Psoas muscle (tissue), 8 donors: ENCODE measurements around the gene MEF2B. TPM values are rescaled to one million over a fixed set of nuclear protein-coding genes. Genes with fewer than 3 reads are reported as not detected.
A peak's percentile ranks its signal among the peaks of the same experiment; 100 is the strongest.
"Not testable (repeated sequence)": the region's sequence is repeated elsewhere in the genome, so short reads cannot be mapped to it uniquely, and the experiment has no call there.

ENCODE experiments used
- ATAC-seq, 4 donors: fragments of 200-7000 bp; cut with Tn5 transposase; one replicate each; pipeline ENCODE4 v1.9.1; 2020; ENCODE audit warnings: moderate library complexity in 3 of 4, mild to moderate bottlenecking in 2 of 4
- DNase-seq, 2 donors: peaks; one replicate each; pipeline ENCODE4 v3.0.0-alpha.2; 2020
- H3K27ac ChIP-seq: fragments of 200-600 bp; one replicate; pipeline ENCODE4 v1.8.0; 2022
- H3K27me3 ChIP-seq, 3 donors: fragments of 200-600 bp in 1 of 3; one replicate each; pipeline versions ENCODE4 v1.6.1 to v1.8.0; 2013 to 2022; ENCODE audit warnings: low read length in 2 of 3, mild to moderate bottlenecking in 2 of 3, moderate library complexity in 1 of 3; ENCODE audit not compliant: insufficient read depth in 3 of 3
- H3K36me3 ChIP-seq, 2 donors: fragments of 200-600 bp in 1 of 2; one replicate each; pipeline versions ENCODE4 v1.6.1 to v1.8.0; 2013 to 2022; ENCODE audit warnings: low read depth in 1 of 2, mild to moderate bottlenecking in 1 of 2, moderate library complexity in 1 of 2; ENCODE audit not compliant: insufficient read depth in 1 of 2
- H3K4me1 ChIP-seq: fragments of 200-600 bp; one replicate; pipeline ENCODE4 v1.8.0; 2022
- H3K4me3 ChIP-seq: fragments of 200-600 bp; one replicate; pipeline ENCODE4 v1.8.0; 2022; ENCODE audit warnings: mild to moderate bottlenecking
- H3K9me3 ChIP-seq: fragments of 200-600 bp; one replicate; pipeline ENCODE4 v1.8.0; 2022
- WGBS, 3 donors: extraction: QIAGEN DNeasy Blood & Tissue Kit; methylation state at CpG; one replicate each; pipeline versions ENCODE4 v1.1.6 to v1.1.7; 2013; 5-methylcytosine and 5-hydroxymethylcytosine counted together
- intact Hi-C, 2 donors: fragments of 100-400 bp; cut with DNase I; formaldehyde crosslinking; loops; one replicate each; pipeline versions ENCODE4 v1.11.0 to v1.14.2; 2022
- polyA plus RNA-seq, 3 donors: library from polyadenylated mRNA; stranded (reverse); fragments of 200-250 nt; gene quantifications; one replicate each; pipeline ENCODE4 v1.2.3, GENCODE V29; 2013
- total RNA-seq, 4 donors: library from RNA; stranded (reverse); fragmentation: NEBNext Ultra II Directional in 2 of 4; extraction: Animal tissue kit (Norgen Biotek cat#: 25700) in 2 of 4; gene quantifications; one replicate each; pipeline versions ENCODE4 v1.2.1 to v1.2.4, GENCODE V29; 2021 to 2023
- TF ChIP-seq, protein P1 (sequence below): fragments of 200-600 bp; IDR thresholded peaks from one replicate; pipeline ENCODE4 v1.8.0; 2022; ENCODE audit warnings: antibody characterized with exemption
- donor health status: healthy with polysubstance abuse.
- donor health status: DM: no; HTN: no; CAD: no; lungs with moderate emphysema.
- donor health status: Bipolar disorder and iron deficiency.
- donor health status: healthy.
- donor health status: DM: yes; HTN: yes; CAD: no.
- donor health status: DM: no; HTN: no; CAD: no.
- donor health status: DM: no; HTN: no; CAD: no.
- donor health status: DM: yes; HTN: yes; CAD: no.

Gene MEF2B
- total and polyA plus RNA-seq, 7 donors: 0.07 to 0.91 (median 0.56) TPM

DNA sequence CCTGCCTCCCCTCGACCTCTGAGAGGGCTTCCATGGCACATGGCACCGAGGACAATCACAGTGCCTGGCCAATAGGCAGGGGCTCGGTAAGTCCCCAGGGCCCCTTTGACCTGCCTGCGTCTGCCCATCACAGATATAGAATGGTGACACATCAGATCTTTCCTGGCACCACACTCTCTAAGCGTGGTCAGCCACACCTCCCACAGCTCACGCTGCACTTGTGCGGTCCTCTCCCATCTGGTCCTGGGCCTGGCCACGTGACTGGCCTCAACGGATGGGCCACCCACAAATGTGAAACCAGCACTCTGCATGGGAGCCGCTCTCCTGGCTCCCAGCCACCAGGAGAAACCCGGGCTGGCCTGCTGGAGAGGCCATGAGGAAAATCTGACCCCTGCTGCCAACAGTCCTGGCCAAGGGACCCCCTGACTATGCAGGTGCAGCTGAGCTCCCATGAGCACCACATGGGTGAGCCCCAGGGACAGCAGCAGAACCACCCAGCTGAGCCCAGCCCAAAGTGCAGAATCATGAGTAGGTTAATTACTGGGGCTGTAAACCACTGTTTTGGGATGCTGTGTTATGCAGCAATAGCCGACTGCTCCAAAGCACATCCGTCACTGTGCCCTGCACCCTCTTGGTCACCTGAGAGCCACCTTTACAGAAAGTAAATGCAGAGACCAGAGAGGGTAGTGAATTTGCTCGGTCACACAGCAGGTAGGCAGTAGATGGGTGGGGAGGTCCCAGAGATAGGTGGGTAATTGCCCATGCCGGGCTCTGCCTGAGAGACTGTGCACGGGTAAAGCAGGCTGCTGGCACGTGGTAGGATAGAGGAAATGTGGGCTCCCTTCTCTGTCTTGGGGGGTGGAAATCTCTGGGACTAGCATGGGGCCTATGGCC, 9.7 kb upstream of the MEF2B start:
- 75 to 77% (median 77%) methylated on average over 17 of the region's 17 CpGs for WGBS, 3 donors
- Histone ChIP-seq H3K27me3 (no peaks in the 10 kb centered on the region), H3K27ac (no peak overlapping the region), H3K4me1 (no peaks in the 10 kb centered on the region), H3K4me3 (no peak overlapping the region), H3K9me3 (no peaks in the 10 kb centered on the region), H3K36me3 (peaks cover 2 to 48% of the 10 kb centered on the region in 2 donors)
- TF ChIP-seq, protein P1, sequence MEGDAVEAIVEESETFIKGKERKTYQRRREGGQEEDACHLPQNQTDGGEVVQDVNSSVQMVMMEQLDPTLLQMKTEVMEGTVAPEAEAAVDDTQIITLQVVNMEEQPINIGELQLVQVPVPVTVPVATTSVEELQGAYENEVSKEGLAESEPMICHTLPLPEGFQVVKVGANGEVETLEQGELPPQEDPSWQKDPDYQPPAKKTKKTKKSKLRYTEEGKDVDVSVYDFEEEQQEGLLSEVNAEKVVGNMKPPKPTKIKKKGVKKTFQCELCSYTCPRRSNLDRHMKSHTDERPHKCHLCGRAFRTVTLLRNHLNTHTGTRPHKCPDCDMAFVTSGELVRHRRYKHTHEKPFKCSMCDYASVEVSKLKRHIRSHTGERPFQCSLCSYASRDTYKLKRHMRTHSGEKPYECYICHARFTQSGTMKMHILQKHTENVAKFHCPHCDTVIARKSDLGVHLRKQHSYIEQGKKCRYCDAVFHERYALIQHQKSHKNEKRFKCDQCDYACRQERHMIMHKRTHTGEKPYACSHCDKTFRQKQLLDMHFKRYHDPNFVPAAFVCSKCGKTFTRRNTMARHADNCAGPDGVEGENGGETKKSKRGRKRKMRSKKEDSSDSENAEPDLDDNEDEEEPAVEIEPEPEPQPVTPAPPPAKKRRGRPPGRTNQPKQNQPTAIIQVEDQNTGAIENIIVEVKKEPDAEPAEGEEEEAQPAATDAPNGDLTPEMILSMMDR: no peak
- intact Hi-C loops: loop anchor here in 1 of 2 donors (10.0 kb wide), 1 partner anchor 125 kb away; no protein-coding TSS in a partner anchor
- ATAC-seq (peak; percentile 20 to 81 (median 65)), DNase-seq (no peak)

DNA sequence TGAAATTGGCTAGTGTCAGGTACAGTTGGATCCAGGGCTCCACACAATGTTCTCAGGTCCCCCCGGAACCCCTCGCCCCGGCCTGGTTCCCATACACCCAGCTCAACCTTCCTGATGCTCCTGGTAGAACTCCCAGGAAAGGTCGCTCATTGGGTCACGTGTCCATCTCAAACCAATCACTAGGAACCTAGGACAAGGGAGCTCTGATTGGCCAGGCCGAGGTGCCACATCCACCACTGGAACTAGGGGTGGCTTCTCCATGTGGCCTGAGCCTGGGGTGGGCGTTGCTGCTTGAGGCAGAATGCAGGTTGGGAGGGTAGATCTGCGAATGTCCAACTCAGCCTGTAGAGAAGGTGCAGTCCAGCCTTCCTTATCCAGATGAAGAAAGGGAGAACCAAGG, 6.9 kb upstream of the MEF2B start:
- intact Hi-C loops: loop anchor here in 1 of 2 donors (10.0 kb wide), 1 partner anchor 122 kb away; no protein-coding TSS in a partner anchor
- 83 to 91% (median 90%) methylated on average over 8 of the region's 8 CpGs for WGBS, 3 donors
- peaks cover 6% of the 10 kb centered on the region for H3K4me1 ChIP-seq
- H3K36me3 ChIP-seq: peaks cover under 1 to 30% of the 10 kb centered on the region in 2 donors
- H3K27me3 ChIP-seq: no peaks in the 10 kb centered on the region
- ATAC-seq (no peak), DNase-seq (no peak)
- no peak overlapping the region for H3K4me3 ChIP-seq
- no peaks in the 10 kb centered on the region for H3K9me3 ChIP-seq
- TF ChIP-seq, protein P1: no peak
- H3K27ac ChIP-seq: no peak overlapping the region

DNA sequence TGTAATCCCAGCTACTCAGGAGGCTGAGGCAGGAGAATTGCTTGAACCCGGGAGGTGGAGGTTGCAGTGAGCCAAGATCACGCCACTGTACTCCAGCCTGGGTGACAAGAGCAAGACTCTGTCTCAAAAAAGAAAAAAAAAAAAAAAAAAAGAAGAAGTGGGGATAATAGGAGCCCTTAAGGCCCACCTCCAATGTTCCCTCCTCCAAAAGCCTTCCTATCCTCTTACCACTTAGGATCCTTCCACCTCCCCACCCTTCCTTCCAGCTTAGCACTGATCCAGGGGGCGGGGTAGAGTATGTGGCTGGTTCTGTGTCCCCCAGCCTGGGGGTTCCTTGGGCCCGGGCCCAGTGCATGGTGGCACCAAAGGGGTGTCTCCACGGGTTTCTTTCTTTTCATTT, 3.2 kb upstream of the MEF2B start:
- DNase-seq, H3K36me3 ChIP-seq, H3K4me3 ChIP-seq, ATAC-seq, H3K27me3 ChIP-seq, H3K27ac ChIP-seq, H3K9me3 ChIP-seq: not testable (repeated sequence)
- 82 to 91% (median 88%) methylated on average over 5 of the region's 5 CpGs for WGBS, 3 donors
- peaks cover 19% of the 10 kb centered on the region for H3K4me1 ChIP-seq
- intact Hi-C loops: loop anchor here in 1 of 2 donors (10.0 kb wide), 1 partner anchor 118 kb away; no protein-coding TSS in a partner anchor

DNA sequence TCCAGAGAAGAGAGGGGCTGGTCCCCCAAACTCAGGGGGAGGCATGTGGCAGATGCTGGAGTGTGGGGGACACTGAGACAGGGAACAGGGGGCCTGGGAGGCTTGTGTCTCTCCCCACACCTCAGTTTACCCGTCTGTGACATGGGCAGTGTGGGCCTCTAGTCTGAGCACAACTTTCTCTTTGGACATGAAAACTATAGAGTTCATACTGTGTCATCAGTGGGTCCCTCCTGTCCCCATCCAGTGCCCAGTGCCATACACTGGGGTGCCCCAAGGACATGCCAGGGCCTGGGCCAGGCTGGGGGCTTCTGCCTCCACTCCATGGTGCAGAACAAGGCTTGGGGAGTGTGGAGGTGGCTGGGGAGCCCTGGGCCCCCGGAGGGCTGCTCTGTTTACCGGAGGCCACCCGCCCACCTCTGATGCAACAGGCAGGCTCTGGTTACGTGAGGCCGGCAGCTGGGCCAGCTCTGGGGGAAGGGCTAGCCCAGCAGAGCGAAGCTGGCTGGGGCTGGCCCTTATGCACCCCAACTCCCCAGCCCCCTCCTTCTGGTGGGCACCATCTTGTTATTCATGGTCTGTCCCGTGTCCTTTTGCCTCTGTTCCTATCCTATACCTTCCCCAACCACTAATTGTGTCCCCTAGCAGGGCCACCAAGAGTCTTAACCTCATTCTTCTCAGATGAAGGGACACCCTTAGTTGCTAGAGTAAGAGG, 1.9 kb upstream of the MEF2B start:
- Histone ChIP-seq H3K9me3 (no peaks in the 10 kb centered on the region), H3K36me3 (peaks cover 0 to 5% of the 10 kb centered on the region in 2 donors), H3K27me3 (no peaks in the 10 kb centered on the region), H3K27ac (peak overlapping the region; percentile 50), H3K4me3 (peak overlapping the region; percentile 4), H3K4me1 (peaks cover 19% of the 10 kb centered on the region)
- TF ChIP-seq, protein P1: no peak
- 28 to 39% (median 37%) methylated on average over 6 to 8 of the region's 8 CpGs for WGBS, 3 donors
- intact Hi-C loops: loop anchor here in 1 of 2 donors (10.0 kb wide), 1 partner anchor 117 kb away; no protein-coding TSS in a partner anchor
- ATAC-seq (peak; percentile 69 to 78 (median 74)), DNase-seq (peak; percentile 62 to 83)
